Mesenchymal stem cell (in vitro differentiated cells and primary cell): ENCODE results near the gene CMSS1.

ENCODE experiments used
- DNase-seq: peaks from one replicate; pipeline ENCODE4 v3.0.0-alpha.2; 2013
- H2AFZ ChIP-seq: one replicate; pipeline ENCODE4 v1.6.1; 2013; ENCODE audit warnings: low read depth, mild to moderate bottlenecking, control low read depth, inconsistent platforms, low read length, moderate library complexity
- H2AK5ac ChIP-seq: 2 replicates; pipeline ENCODE4 v1.6.1; 2013; ENCODE audit warnings: low read length, moderate library complexity, mild to moderate bottlenecking, inconsistent platforms; ENCODE audit not compliant: severe bottlenecking
- H2BK120ac ChIP-seq: one replicate; pipeline ENCODE4 v1.6.1; 2013; ENCODE audit warnings: low read depth, mild to moderate bottlenecking, inconsistent platforms, low read length, moderate library complexity
- H2BK12ac ChIP-seq, 2 experiments: one replicate each; pipeline ENCODE4 v1.6.1; 2013; ENCODE audit warnings: inconsistent platforms in 2 of 2, low read length in 2 of 2, mild to moderate bottlenecking in 2 of 2, moderate library complexity in 2 of 2, control low read depth in 1 of 2
- H2BK15ac ChIP-seq: one replicate; pipeline ENCODE4 v1.6.1; 2013; ENCODE audit warnings: mild to moderate bottlenecking, low read depth, inconsistent platforms; ENCODE audit not compliant: poor library complexity, severe bottlenecking
- H2BK5ac ChIP-seq: 2 replicates; pipeline ENCODE4 v1.6.1; 2013; ENCODE audit warnings: low read depth, mild to moderate bottlenecking, low read length, control low read depth, inconsistent platforms; ENCODE audit not compliant: poor library complexity, severe bottlenecking
- H3K14ac ChIP-seq, 2 experiments: one replicate each; pipeline ENCODE4 v1.6.1; 2013; ENCODE audit warnings: inconsistent platforms in 2 of 2, low read length in 2 of 2, control low read depth in 1 of 2, mild to moderate bottlenecking in 1 of 2, moderate library complexity in 1 of 2
- H3K18ac ChIP-seq, 2 experiments: one replicate each; pipeline ENCODE4 v1.6.1; 2013; ENCODE audit warnings: inconsistent platforms in 2 of 2, low read length in 2 of 2, control low read depth in 1 of 2, low read depth in 1 of 2, mild to moderate bottlenecking in 1 of 2
- H3K23ac ChIP-seq, 2 experiments: one replicate each; pipeline ENCODE4 v1.6.1; 2013; ENCODE audit warnings: inconsistent platforms in 2 of 2, low read length in 2 of 2, mild to moderate bottlenecking in 2 of 2, moderate library complexity in 2 of 2, control low read depth in 1 of 2
- H3K27ac ChIP-seq: 2 replicates; pipeline ENCODE4 v1.5.1; 2013; ENCODE audit warnings: mild to moderate bottlenecking, moderate library complexity, low read length, control low read depth, inconsistent platforms; ENCODE audit not compliant: poor library complexity, severe bottlenecking
- H3K27me3 ChIP-seq, 2 experiments: 2 replicates each; pipeline versions ENCODE4 v1.6.1 to v1.7.0; 2013; ENCODE audit warnings: low read length in 2 of 2, mild to moderate bottlenecking in 2 of 2, moderate library complexity in 2 of 2, control low read depth in 1 of 2, inconsistent platforms in 1 of 2; ENCODE audit not compliant: control insufficient read depth in 1 of 2, insufficient read depth in 1 of 2
- H3K36me3 ChIP-seq, 2 experiments: 2 replicates each; pipeline versions ENCODE4 v1.6.1 to v1.7.0; 2013; ENCODE audit warnings: low read length in 2 of 2, control low read depth in 1 of 2, inconsistent platforms in 1 of 2, low read depth in 1 of 2, mild to moderate bottlenecking in 1 of 2; ENCODE audit not compliant: insufficient read depth in 2 of 2, control insufficient read depth in 1 of 2
- H3K4ac ChIP-seq, 2 experiments: one replicate each; pipeline ENCODE4 v1.6.1; 2013; ENCODE audit warnings: inconsistent platforms in 2 of 2, low read length in 2 of 2, mild to moderate bottlenecking in 2 of 2, moderate library complexity in 2 of 2, control low read depth in 1 of 2, low read depth in 1 of 2
- H3K4me1 ChIP-seq: 2 replicates; pipeline ENCODE4 v1.6.1; 2013; ENCODE audit warnings: low read depth, low read length, control low read depth; ENCODE audit not compliant: control insufficient read depth, insufficient read depth
- H3K4me2 ChIP-seq: 2 replicates; pipeline ENCODE4 v1.6.1; 2013; ENCODE audit warnings: low read length, mild to moderate bottlenecking, inconsistent platforms; ENCODE audit not compliant: poor library complexity, severe bottlenecking
- H3K4me3 ChIP-seq, 2 experiments: 2 replicates each; pipeline versions ENCODE4 v1.5.1 to v1.7.0; 2013; ENCODE audit warnings: low read length in 2 of 2, mild to moderate bottlenecking in 2 of 2, control low read depth in 1 of 2, low read depth in 1 of 2; ENCODE audit not compliant: insufficient read depth in 1 of 2
- H3K79me1 ChIP-seq: replicated peaks from 2 replicates; pipeline ENCODE4 v1.6.1; 2013; ENCODE audit warnings: mild to moderate bottlenecking, control low read depth, low read length, inconsistent platforms; ENCODE audit not compliant: poor library complexity, severe bottlenecking
- H3K9ac ChIP-seq: 2 replicates; pipeline ENCODE4 v1.7.0; 2013; ENCODE audit warnings: mild to moderate bottlenecking, low read length, moderate library complexity
- H3K9me3 ChIP-seq: 2 replicates; pipeline ENCODE4 v1.7.0; 2013; ENCODE audit warnings: mild to moderate bottlenecking, low read length; ENCODE audit not compliant: control insufficient read depth
- H4K8ac ChIP-seq: one replicate; pipeline ENCODE4 v1.6.1; 2013; ENCODE audit warnings: inconsistent platforms, mild to moderate bottlenecking, low read length, moderate library complexity
- H4K91ac ChIP-seq: one replicate; pipeline ENCODE4 v1.6.1; 2013; ENCODE audit warnings: mild to moderate bottlenecking, low read length, inconsistent platforms
- WGBS: methylation state at CpG from one replicate; pipeline ENCODE4 v1.1.7; 2013; ENCODE audit warnings: mixed read lengths; 5-methylcytosine and 5-hydroxymethylcytosine counted together

The CMSS1 gene

DNA sequence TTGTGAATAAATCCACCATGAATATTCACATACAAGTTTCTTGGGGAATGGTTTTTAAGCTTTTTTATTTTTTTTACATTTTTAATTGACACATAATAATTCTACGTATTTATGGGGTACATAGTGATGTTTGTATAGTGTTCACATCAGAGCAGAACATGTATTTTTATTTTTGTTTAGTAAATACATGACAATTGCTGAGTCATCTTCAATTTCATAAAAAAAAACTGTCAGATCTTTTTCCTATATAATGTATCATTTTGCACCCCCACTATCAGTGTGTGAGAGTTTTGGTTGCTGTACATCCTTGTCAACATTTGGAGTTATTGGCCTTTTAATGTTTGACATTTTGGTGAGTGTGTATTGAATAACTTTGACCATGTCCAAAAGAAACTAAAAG is 336.5 kb downstream of the CMSS1 start:
- Histone ChIP-seq H4K91ac (no peak overlapping the region), H2BK12ac (no peak overlapping the region), H3K36me3 (peaks cover 0 to 3% of the 10 kb centered on the region in 2 experiments), H3K23ac (no peak overlapping the region), H3K14ac (no peak overlapping the region), H3K9me3 (peaks cover 11% of the 10 kb centered on the region), H3K79me1 (no peaks in the 10 kb centered on the region), H2BK5ac (no peak overlapping the region), H3K4me1 (no peaks in the 10 kb centered on the region), H4K8ac (no peak overlapping the region), H2BK15ac (no peak overlapping the region), H3K18ac (no peak overlapping the region), H3K27ac (no peak overlapping the region), H3K4ac (no peak overlapping the region), H3K27me3 (no peaks in the 10 kb centered on the region), H2BK120ac (no peak overlapping the region), H3K4me2 (no peak overlapping the region), H3K4me3 (no peak overlapping the region), H2AFZ (no peak overlapping the region), H2AK5ac (no peak overlapping the region), H3K9ac (no peak overlapping the region)
- no CpG with 5 or more reads among the region's 1 CpG for WGBS
- DNase-seq, result no peak

DNA sequence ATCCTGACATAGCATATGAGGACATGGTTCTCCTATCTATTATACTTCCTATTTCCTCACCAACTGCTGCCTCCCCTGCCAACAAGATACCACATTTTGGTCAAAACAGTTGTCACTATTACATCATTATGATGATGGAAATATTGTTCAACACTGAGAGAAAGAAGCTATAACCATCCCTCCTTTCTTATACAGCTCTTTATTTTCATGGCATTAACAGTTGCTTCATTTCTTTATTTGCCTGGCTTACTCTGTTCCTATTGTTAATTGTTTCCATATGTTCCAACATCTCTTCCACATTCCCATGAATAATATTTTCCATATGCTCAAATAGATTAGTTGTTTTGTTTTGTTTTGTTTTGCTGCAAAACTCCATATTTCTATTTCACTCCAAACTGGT is 337.5 kb downstream of the CMSS1 start:
- Histone ChIP-seq H3K79me1 (no peaks in the 10 kb centered on the region), H3K4me2 (no peak overlapping the region)

DNA sequence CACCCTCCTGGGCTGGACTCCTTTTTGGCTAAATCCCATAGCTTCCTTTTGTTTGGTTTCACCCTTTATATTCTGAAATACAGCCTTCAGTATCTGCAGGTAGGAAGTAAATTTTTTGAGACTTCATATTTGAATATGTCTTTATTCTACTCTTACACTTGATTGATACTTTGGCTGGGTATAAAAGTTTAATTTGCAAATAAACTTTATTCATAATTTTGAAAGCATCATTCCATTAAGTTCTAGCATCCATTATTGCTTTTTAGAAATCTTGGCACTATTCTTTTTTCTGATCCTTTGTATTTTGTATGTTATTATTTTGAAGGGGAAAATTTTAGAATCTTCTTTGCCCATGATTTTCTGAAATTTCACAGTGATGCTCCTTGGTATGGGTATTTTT is 337.9 kb downstream of the CMSS1 start:
- no peaks in the 10 kb centered on the region for H3K27me3 ChIP-seq
- H3K9ac ChIP-seq, result no peak overlapping the region
- no peak overlapping the region for H3K18ac ChIP-seq
- no peak overlapping the region for H2AFZ ChIP-seq
- no peak overlapping the region for H2BK15ac ChIP-seq
- no peak overlapping the region for H3K4me3 ChIP-seq
- no peak overlapping the region for H3K23ac ChIP-seq
- no peak overlapping the region for H3K4ac ChIP-seq
- peaks cover 11% of the 10 kb centered on the region for H3K9me3 ChIP-seq
- H3K4me2 ChIP-seq, result no peak overlapping the region
- no peak for DNase-seq
- no peak overlapping the region for H2BK12ac ChIP-seq
- H3K14ac ChIP-seq, result no peak overlapping the region
- H2BK5ac ChIP-seq, result no peak overlapping the region
- H2AK5ac ChIP-seq, result no peak overlapping the region
- peaks cover 0 to 3% of the 10 kb centered on the region in 2 experiments for H3K36me3 ChIP-seq
- H3K27ac ChIP-seq, result no peak overlapping the region
- no peak overlapping the region for H2BK120ac ChIP-seq
- no peaks in the 10 kb centered on the region for H3K4me1 ChIP-seq
- H4K91ac ChIP-seq, result no peak overlapping the region
- no peaks in the 10 kb centered on the region for H3K79me1 ChIP-seq
- H4K8ac ChIP-seq, result no peak overlapping the region

More for the DNA sequence above, 337.5 kb downstream of the CMSS1 start:
- no peak overlapping the region for H3K14ac ChIP-seq
- no peak overlapping the region for H3K27ac ChIP-seq
- H3K9ac ChIP-seq, result no peak overlapping the region
- no peak for DNase-seq
- H2BK15ac ChIP-seq, result no peak overlapping the region
- H3K18ac ChIP-seq, result no peak overlapping the region
- no peak overlapping the region for H4K8ac ChIP-seq
- no peak overlapping the region for H3K4ac ChIP-seq
- no peak overlapping the region for H3K4me3 ChIP-seq
- no peaks in the 10 kb centered on the region for H3K27me3 ChIP-seq
- H2BK12ac ChIP-seq, result no peak overlapping the region
- peaks cover 11% of the 10 kb centered on the region for H3K9me3 ChIP-seq
- peaks cover 0 to 3% of the 10 kb centered on the region in 2 experiments for H3K36me3 ChIP-seq
- H2AFZ ChIP-seq, result no peak overlapping the region
- no peak overlapping the region for H2AK5ac ChIP-seq
- no peak overlapping the region for H2BK5ac ChIP-seq
- no peak overlapping the region for H3K23ac ChIP-seq
- H3K4me1 ChIP-seq, result no peaks in the 10 kb centered on the region
- H4K91ac ChIP-seq, result no peak overlapping the region
- H2BK120ac ChIP-seq, result no peak overlapping the region

- no peak overlapping the region for H2BK15ac ChIP-seq
These were observed 340.0 kb downstream of the CMSS1 start for GRCh38 chr3:100157685-100158084.

More at GRCh38 chr3:100157685-100158084, 340.0 kb downstream of the CMSS1 start:
- Histone ChIP-seq H2BK120ac (no peak overlapping the region), H3K27ac (no peak overlapping the region), H3K4ac (no peak overlapping the region), H3K18ac (no peak overlapping the region), H3K79me1 (no peaks in the 10 kb centered on the region), H3K27me3 (no peaks in the 10 kb centered on the region), H4K8ac (no peak overlapping the region), H3K9ac (no peak overlapping the region), H2AK5ac (no peak overlapping the region), H2AFZ (no peak overlapping the region), H3K14ac (no peak overlapping the region), H2BK5ac (no peak overlapping the region), H2BK12ac (no peak overlapping the region), H3K23ac (no peak overlapping the region), H4K91ac (no peak overlapping the region), H3K4me2 (no peak overlapping the region), H3K9me3 (peaks cover 11% of the 10 kb centered on the region), H3K36me3 (peaks cover 0 to 3% of the 10 kb centered on the region in 2 experiments), H3K4me3 (no peak overlapping the region), H3K4me1 (no peaks in the 10 kb centered on the region)
- DNase-seq, result no peak
- 97% methylated on average over 1 of the region's 2 CpGs for WGBS
